ENCODE results near the gene TMX4.

DNA sequence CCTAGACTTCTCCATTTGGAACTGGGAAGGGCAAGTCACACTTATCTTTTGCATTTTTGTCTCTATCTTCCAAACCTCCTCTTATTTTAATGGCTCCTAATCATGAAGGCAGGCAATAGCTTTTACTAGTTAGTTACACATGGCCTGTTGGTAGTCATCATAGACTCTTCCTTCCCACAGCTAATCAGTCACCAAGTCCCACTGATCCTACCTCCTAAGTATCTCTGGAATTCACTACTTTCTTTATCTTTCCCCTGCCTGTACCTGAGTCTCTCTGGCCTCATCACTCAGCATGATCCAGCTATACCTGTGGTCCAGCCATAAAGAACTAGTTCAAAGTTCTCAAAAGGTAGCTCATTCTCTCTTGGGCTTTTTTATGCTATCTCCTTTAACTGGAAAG, 18.8 kb downstream of the TMX4 start:
- TF ChIP-seq EP300 (IDR thresholded peaks at IDR 0.05) (no peak), POLR2A (IDR thresholded peaks at IDR 0.05) (no peak), POLR2AphosphoS5 (IDR thresholded peaks at IDR 0.05) (no peak)
- TF ChIP-seq, protein P1, sequence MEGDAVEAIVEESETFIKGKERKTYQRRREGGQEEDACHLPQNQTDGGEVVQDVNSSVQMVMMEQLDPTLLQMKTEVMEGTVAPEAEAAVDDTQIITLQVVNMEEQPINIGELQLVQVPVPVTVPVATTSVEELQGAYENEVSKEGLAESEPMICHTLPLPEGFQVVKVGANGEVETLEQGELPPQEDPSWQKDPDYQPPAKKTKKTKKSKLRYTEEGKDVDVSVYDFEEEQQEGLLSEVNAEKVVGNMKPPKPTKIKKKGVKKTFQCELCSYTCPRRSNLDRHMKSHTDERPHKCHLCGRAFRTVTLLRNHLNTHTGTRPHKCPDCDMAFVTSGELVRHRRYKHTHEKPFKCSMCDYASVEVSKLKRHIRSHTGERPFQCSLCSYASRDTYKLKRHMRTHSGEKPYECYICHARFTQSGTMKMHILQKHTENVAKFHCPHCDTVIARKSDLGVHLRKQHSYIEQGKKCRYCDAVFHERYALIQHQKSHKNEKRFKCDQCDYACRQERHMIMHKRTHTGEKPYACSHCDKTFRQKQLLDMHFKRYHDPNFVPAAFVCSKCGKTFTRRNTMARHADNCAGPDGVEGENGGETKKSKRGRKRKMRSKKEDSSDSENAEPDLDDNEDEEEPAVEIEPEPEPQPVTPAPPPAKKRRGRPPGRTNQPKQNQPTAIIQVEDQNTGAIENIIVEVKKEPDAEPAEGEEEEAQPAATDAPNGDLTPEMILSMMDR (IDR thresholded peaks at IDR 0.05) = no peak
